KMS-11 (cell line): ENCODE data around the gene SLC29A4.

Experiments
- H2AFZ ChIP-seq: fragments of 200-600 bp; sonication (generic); 2 replicates; pipeline ENCODE4 v1.6.1; 2016; ENCODE audit warnings: antibody characterized with exemption, mixed run types, low read depth
- H3K27ac ChIP-seq: fragments of 200-600 bp; sonication (generic); 2 replicates; pipeline ENCODE4 v1.6.1; 2016; ENCODE audit warnings: mild to moderate bottlenecking, mixed run types
- H3K27me3 ChIP-seq: fragments of 200-600 bp; sonication (generic); 2 replicates; pipeline ENCODE4 v1.6.1; 2017; ENCODE audit warnings: mild to moderate bottlenecking, low read depth, mixed run types, moderate library complexity; ENCODE audit not compliant: insufficient read depth
- H3K36me3 ChIP-seq: fragments of 200-600 bp; sonication (generic); 2 replicates; pipeline ENCODE4 v1.6.1; 2017; ENCODE audit warnings: mild to moderate bottlenecking, mixed run types; ENCODE audit not compliant: insufficient read depth
- H3K4me1 ChIP-seq: fragments of 200-600 bp; sonication (generic); 2 replicates; pipeline ENCODE4 v1.6.1; 2016; ENCODE audit warnings: mild to moderate bottlenecking, low read depth, mixed run types; ENCODE audit not compliant: poor library complexity, severe bottlenecking
- H3K4me2 ChIP-seq: fragments of 200-600 bp; sonication (generic); 2 replicates; pipeline ENCODE4 v1.7.0; 2016; ENCODE audit warnings: mild to moderate bottlenecking, mixed run types
- H3K4me3 ChIP-seq: fragments of 200-600 bp; sonication (generic); IDR thresholded peaks from 2 replicates; pipeline ENCODE4 v1.6.1; 2017; ENCODE audit warnings: low read depth, low read length, mixed read lengths; ENCODE audit not compliant: insufficient read depth
- H3K79me2 ChIP-seq: fragments of 200-600 bp; sonication (generic); 2 replicates; pipeline ENCODE4 v1.6.1; 2016; ENCODE audit warnings: low read depth, mixed run types; ENCODE audit not compliant: insufficient read depth
- H3K9ac ChIP-seq: fragments of 200-600 bp; sonication (generic); 2 replicates; pipeline ENCODE4 v1.6.1; 2016; ENCODE audit warnings: mild to moderate bottlenecking, mixed run types
- H4K20me1 ChIP-seq: fragments of 200-600 bp; sonication (generic); 2 replicates; pipeline ENCODE4 v1.6.1; 2016; ENCODE audit warnings: mild to moderate bottlenecking, mixed run types; ENCODE audit not compliant: insufficient read depth
- TF ChIP-seq, protein P1 (sequence below): fragments of 200-600 bp; sonication (generic); conservative IDR thresholded peaks from 2 replicates; pipeline ENCODE4 v1.6.1; 2017; ENCODE audit warnings: low read depth, mild to moderate bottlenecking, antibody characterized with exemption, low read length, moderate library complexity, mixed read lengths

SLC29A4 gene

DNA sequence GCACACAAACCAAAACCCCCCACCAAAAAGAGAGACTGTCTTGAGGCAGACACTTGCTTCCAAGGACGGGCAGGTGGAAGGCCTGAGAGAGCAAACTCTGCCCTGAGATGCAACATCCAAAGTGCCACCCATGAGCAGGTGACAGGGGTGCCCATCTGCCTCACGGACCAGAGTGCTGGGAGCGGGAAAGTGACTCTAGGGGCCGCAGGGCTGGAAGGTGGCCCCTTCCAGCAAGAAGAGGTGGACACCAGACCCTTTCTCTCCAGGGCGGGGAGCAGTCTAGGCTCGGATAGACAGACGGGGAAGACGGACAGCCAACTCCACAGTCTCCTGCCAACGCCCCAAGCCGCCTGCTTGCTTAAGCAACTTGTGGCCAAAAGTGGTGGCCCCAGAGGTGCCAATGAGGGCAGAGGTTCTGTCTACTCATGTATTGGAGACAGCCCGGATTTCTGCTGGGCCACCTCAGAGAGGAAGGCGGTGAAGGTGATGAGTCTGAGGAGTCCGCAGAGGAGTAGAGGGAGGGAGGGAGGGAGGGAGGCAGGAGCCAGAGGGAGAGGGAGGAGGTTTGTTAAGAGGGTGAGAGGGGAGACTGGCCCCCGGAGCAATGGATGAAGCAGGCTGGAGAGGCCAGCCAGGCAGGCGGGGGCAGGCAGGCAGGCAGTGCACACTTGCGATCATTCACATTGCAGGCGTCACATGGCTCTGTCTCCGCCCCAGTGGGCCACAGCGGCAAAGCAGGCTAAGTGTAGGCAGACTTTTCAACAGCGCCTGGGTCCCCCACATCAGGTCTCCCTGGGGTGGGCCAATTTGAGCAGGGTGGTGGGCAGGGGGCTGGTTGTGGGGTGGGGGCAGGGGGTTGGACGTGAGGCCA lies 65.6 kb downstream of the SLC29A4 start:
- no peak overlapping the region for H2AFZ ChIP-seq
- H3K27ac ChIP-seq = no peak overlapping the region
- H3K27me3 ChIP-seq = no peaks in the 10 kb centered on the region
- no peaks in the 10 kb centered on the region for H3K36me3 ChIP-seq
- no peak overlapping the region for H3K4me2 ChIP-seq
- H3K79me2 ChIP-seq = peaks cover 12% of the 10 kb centered on the region; the same call in 1 of the 2 replicates
- no peak overlapping the region for H3K4me3 ChIP-seq
- H3K4me1 ChIP-seq = peaks cover 9% of the 10 kb centered on the region
- no peaks in the 10 kb centered on the region for H4K20me1 ChIP-seq
- no peak overlapping the region for H3K9ac ChIP-seq
- TF ChIP-seq, protein P1, sequence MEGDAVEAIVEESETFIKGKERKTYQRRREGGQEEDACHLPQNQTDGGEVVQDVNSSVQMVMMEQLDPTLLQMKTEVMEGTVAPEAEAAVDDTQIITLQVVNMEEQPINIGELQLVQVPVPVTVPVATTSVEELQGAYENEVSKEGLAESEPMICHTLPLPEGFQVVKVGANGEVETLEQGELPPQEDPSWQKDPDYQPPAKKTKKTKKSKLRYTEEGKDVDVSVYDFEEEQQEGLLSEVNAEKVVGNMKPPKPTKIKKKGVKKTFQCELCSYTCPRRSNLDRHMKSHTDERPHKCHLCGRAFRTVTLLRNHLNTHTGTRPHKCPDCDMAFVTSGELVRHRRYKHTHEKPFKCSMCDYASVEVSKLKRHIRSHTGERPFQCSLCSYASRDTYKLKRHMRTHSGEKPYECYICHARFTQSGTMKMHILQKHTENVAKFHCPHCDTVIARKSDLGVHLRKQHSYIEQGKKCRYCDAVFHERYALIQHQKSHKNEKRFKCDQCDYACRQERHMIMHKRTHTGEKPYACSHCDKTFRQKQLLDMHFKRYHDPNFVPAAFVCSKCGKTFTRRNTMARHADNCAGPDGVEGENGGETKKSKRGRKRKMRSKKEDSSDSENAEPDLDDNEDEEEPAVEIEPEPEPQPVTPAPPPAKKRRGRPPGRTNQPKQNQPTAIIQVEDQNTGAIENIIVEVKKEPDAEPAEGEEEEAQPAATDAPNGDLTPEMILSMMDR = no peak

DNA sequence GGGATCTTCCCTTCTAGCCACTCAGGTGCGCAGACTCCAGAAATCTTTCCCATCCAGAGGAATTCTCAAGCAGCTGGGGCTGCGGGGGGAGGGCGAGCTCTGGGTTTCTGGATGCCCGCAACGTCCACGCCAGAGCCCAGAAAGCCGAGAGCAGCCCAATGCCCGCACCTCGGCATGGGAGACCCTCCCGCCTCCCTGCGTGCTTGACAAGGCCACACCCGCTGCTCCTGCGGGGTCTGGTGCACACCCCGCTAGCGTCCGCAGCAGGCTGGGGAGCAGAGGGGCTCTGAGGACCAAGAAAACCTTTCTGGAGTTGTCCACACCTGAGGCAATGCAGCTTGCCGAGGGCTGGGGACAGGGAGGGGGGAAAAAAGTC lies 66.2 kb downstream of the SLC29A4 start:
- Histone ChIP-seq H3K4me2 (no peak overlapping the region), H4K20me1 (no peaks in the 10 kb centered on the region), H3K79me2 (peaks cover 17% of the 10 kb centered on the region; the same call in 1 of the 2 replicates), H3K9ac (no peak overlapping the region), H3K27me3 (no peaks in the 10 kb centered on the region), H3K36me3 (no peaks in the 10 kb centered on the region), H3K27ac (no peak overlapping the region), H3K4me1 (peaks cover 15% of the 10 kb centered on the region), H2AFZ (no peak overlapping the region), H3K4me3 (no peak overlapping the region)
- TF ChIP-seq, protein P1 = no peak

DNA sequence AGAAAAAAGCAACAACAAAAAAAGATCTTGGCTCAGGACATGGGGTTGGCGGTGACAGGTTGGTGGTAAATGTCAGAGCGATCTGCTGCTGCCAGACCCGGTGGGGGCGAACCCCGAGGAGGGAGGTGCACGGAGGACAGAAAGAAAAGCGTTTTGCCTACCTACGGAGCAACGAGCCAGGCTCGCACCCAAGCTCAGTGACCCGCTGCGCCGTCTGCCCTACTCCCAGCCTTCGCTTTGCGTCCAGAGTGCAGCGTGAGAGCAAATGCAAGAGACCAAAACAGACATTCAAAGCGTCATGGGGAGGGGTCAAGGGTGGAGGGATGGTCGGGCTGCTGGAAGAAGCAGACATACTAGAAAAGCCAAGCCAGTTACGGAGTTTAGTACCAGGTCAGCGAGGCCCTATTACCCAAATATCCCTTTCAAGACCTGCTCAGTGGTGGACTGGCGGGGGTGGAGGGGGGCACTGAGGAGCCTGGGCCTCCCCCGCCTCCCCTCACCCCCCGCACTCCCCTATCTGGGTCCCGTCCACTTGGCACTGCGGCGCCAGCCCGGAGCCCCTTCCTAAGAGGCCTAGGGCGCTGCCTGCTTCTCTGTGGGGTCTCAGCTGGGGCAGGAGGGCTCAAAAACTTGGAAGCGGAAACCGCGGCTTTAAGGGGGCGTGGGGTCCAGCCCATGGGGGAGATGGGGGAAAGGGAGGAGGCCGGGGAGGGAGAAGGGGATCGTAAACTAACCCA lies 66.9 kb downstream of the SLC29A4 start:
- H3K9ac ChIP-seq = no peak overlapping the region

DNA sequence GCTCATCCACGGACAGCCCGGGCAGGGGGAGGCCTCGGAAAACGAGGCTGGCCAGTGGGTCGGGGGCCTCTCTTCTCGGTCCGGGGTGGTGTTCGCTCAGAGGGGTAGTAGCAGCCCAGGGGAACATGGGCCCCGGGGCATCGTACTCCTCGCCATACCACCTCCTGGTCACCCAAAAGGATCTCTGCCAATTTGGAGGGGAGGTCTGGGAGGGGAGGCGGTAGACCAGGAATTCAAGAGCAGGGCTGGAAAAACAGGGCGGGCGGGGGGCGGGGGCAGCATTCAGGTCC lies 67.4 kb downstream of the SLC29A4 start:
- Histone ChIP-seq H3K27me3 (no peaks in the 10 kb centered on the region), H3K4me3 (no peak overlapping the region), H3K4me2 (no peak overlapping the region), H2AFZ (no peak overlapping the region), H3K9ac (no peak overlapping the region), H3K4me1 (peaks cover 27% of the 10 kb centered on the region), H4K20me1 (no peaks in the 10 kb centered on the region), H3K36me3 (no peaks in the 10 kb centered on the region), H3K79me2 (peaks cover 17% of the 10 kb centered on the region; the same call in 1 of the 2 replicates), H3K27ac (no peak overlapping the region)
- TF ChIP-seq, protein P1 = no peak

More for the DNA sequence above, 66.9 kb downstream of the SLC29A4 start:
- Histone ChIP-seq H3K4me2 (no peak overlapping the region), H3K4me1 (peaks cover 22% of the 10 kb centered on the region), H3K36me3 (no peaks in the 10 kb centered on the region), H4K20me1 (no peaks in the 10 kb centered on the region), H3K4me3 (no peak overlapping the region), H2AFZ (no peak overlapping the region), H3K27me3 (no peaks in the 10 kb centered on the region), H3K79me2 (peaks cover 17% of the 10 kb centered on the region; the same call in 1 of the 2 replicates), H3K27ac (no peak overlapping the region)
- TF ChIP-seq, protein P1 = no peak
